GM12891 (cell line): ENCODE results near the gene OMA1.
"Not testable (repeated sequence)": the region's sequence is repeated elsewhere in the genome, so short reads cannot be mapped to it uniquely, and the experiment has no call there.

Source experiments
- DNase-seq: peaks from one replicate; pipeline ENCODE4 v3.0.0; 2011; ENCODE audit warnings: low spot score; ENCODE audit not compliant: insufficient read length
- FAIRE-seq: peaks from 2 replicates; lab custom pipeline; 2011; peaks lifted over from hg19 to GRCh38; lab: Jason Lieb, UNC
- PAX5 ChIP-seq: IDR thresholded peaks from 2 replicates; pipeline ENCODE4 v1.6.1; 2011; ENCODE audit warnings: low read length, moderate library complexity, mild to moderate bottlenecking; ENCODE audit not compliant: insufficient read depth, severe bottlenecking
- POLR2A ChIP-seq: IDR thresholded peaks from 2 replicates; pipeline ENCODE4 v1.6.1; 2011; ENCODE audit warnings: low read depth, low read length, control low read depth
- POLR2AphosphoS5 ChIP-seq: IDR thresholded peaks from 2 replicates; pipeline ENCODE4 v1.6.1; 2011; ENCODE audit warnings: low read depth, low read length, control low read depth
- POU2F2 ChIP-seq: IDR thresholded peaks from 2 replicates; pipeline ENCODE4 v1.6.1; 2011; ENCODE audit warnings: low read depth, mild to moderate bottlenecking, control low read depth, low read length, moderate library complexity
- SPI1 ChIP-seq: IDR thresholded peaks from 2 replicates; pipeline ENCODE4 v1.6.1; 2011; ENCODE audit warnings: low read depth, low read length, control low read depth
- TAF1 ChIP-seq: IDR thresholded peaks from 2 replicates; pipeline ENCODE4 v1.6.1; 2011; ENCODE audit warnings: low read depth, low read length, control low read depth

The OMA1 gene

DNA sequence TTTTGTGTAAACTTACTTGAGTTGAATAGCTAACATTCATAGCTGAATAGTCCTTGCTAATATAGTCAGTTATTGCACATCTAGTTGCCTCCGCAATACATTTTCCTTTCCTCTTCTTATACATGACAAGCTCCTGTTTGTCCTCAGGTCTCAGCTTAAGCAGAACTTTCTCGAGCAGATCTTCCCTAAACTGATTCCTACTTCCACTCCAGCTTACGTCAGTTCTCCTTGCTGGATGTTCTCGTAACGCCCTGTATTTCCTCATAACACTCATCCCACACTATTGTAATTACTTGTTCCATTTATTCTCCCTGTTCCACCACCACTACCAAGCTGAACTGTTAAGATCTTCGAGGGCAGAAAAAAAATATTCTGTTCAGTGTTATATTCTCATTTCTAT lies 15.1 kb upstream of the OMA1 start:
- FAIRE-seq (no peak), DNase-seq (no peak)
- TF ChIP-seq POLR2A (no peak), POU2F2 (no peak), TAF1 (no peak), PAX5 (no peak), POLR2AphosphoS5 (no peak), SPI1 (no peak)

GRCh38 chr1:58555393-58555792 lies 8.9 kb upstream of the OMA1 start:
- DNase-seq (no peak), FAIRE-seq (no peak)
- TF ChIP-seq POU2F2 = no peak
- TF ChIP-seq SPI1 = no peak
- no peak for TF ChIP-seq POLR2AphosphoS5
- no peak for TF ChIP-seq PAX5
- TF ChIP-seq POLR2A = no peak
- no peak for TF ChIP-seq TAF1

- FAIRE-seq (no peak), DNase-seq (no peak)
- TF ChIP-seq POLR2AphosphoS5 (no peak), POU2F2 (no peak), TAF1 (no peak), POLR2A (no peak), SPI1 (no peak), PAX5 (no peak)
Observed at GRCh38 chr1:58551186-58552140, 4.9 kb upstream of the OMA1 start.

GRCh38 chr1:58549291-58549690 lies 2.8 kb upstream of the OMA1 start:
- not testable (repeated sequence) for FAIRE-seq, DNase-seq

DNA sequence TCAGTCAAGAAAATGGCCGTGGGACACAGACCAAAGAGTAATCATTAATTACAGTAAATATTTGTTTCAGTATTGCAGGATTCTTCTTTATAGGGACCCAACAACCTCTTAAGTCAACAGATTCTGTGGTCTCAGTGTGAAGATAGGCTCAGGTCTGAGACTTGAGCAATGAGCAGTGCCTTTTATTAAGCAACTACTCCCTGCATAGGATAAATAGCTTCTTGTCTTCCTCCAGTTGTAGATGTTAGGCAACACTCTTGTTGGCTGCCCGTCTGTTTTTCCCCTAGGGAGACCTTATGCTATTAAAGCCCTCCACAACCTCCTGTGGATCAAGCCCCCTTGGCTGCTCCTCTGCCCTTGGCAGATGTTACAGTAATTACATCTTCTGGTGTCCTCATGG lies 1.8 kb upstream of the OMA1 start:
- no peak for TF ChIP-seq POU2F2
- TF ChIP-seq PAX5 = no peak
- FAIRE-seq (no peak), DNase-seq (no peak)

DNA sequence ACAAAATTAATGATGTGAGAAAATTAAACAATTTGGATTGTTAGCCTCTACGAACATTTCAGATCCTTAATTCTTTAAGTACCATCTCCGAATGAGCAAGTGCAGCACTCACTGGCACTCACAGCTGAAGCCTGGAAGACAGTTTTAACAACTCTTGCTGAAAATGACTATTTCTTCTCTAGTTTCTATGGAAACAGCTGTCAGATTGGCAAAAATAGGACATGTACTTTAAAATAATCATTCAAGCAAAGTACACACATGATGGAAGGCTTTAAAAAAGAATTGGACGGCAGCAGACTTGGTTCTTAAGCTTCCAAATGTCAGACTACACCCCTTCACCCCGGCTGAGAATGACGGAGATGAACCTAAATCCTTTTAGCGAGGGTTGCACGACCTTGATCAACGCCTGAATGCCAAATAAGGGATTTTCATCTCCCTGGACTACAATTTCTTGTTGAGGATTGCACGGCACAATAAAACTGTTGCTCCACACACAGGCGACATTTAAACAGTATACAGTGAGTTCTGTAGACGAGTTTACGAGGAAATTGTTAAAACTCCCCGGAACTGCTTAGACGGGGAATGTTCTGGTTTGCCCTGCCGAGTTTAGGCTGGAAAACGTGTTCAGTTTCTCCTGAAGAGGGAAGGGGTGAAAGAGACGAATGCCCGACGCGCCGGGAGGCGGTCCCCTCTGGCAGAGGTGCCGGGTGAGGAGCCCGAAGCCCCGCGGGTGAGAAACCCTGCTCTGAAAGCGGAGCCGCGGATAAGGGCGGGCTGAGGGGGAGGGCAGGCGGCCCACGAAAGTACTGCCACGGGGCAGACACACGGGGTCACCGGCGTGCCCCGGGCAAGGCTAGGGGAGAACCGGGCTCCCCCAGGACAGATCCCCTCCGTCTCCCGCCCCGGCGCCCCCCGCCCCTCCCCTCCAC lies 671 bp downstream of the OMA1 start:
- FAIRE-seq = peak; percentile 31
- DNase-seq = peak; percentile 38
- TF ChIP-seq SPI1 = no peak
- peak; percentile 44; the same call in 1 of the 2 replicates for TF ChIP-seq POLR2A

DNA sequence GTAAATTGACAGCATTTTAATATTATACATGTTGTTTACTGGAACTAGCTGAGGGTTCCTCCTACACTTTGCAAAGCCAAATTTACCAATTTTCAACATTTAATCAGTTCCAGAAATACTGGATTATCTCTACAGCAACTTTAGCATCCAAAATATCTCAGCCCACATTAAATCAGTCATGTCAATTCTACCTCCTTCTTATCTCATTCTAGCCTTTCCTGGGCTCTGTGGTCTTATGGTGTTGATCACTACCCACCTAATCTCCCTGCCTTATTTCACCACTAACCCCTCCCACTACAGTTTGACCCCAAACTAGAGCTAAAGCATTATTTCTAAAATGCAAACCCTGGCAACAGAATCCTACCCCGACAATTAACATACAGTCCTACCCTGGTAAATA lies 3.3 kb downstream of the OMA1 start:
- TF ChIP-seq PAX5 = no peak
- TF ChIP-seq POU2F2 = no peak
- no peak for TF ChIP-seq POLR2A
- DNase-seq (no peak), FAIRE-seq (no peak)

- TF ChIP-seq SPI1 (no peak), TAF1 (no peak), POU2F2 (no peak), POLR2A (no peak)
- DNase-seq (no peak), FAIRE-seq (no peak)
Observed at GRCh38 chr1:58539553-58539952, 7.0 kb downstream of the OMA1 start.

DNA sequence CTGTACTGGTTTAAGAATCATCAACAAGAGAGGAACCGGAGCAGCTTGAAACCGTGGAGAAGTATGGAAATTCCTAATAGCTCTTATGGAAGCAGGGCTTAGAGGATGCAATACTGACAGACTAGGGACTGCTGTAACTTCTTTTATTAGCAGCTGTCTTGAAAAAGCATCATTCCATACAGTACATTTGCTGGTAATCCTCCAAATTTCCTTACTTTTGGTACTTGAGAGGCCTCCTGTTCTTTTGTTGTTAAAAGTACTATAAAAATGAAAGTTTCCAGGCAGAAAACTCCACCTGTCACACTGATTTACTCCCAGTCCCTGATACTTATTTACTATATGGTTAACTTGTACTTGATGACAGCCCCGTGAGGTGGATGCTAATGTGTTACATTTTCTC lies 7.7 kb downstream of the OMA1 start:
- DNase-seq (no peak), FAIRE-seq (no peak)
- TF ChIP-seq SPI1 (no peak), PAX5 (no peak), POLR2A (no peak), POLR2AphosphoS5 (no peak), POU2F2 (no peak), TAF1 (no peak)

DNA sequence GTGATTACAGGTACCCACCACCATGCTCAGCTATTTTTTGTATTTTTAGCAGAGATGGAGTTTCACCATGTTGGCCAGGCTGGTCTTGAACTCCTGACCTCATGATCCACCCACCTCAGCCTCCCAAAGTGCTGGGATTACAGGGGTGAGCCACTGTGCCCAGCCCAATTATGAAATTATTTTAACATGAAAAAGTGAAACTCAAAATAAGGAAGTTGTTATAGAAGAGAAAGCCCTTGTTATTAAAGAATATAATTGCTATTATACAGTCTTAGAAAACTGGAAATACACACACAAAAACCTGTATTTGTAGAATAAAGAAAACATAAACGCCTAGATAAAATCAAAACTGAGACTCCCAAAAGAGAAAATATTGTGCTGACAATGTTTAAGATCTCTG lies 14.7 kb downstream of the OMA1 start:
- DNase-seq, FAIRE-seq: not testable (repeated sequence)
